NCI-H526 treated with DMSO at 0.1 percent for 48 hours (cell line): ENCODE measurements around the gene RFWD3.
"Not testable (repeated sequence)": the region's sequence is repeated elsewhere in the genome, so short reads cannot be mapped to it uniquely, and the experiment has no call there.

Experiments
- DNase-seq: peaks from one replicate; lab custom pipeline; 2025; lab: John Stamatoyannopoulos, UW

RFWD3 gene

DNA sequence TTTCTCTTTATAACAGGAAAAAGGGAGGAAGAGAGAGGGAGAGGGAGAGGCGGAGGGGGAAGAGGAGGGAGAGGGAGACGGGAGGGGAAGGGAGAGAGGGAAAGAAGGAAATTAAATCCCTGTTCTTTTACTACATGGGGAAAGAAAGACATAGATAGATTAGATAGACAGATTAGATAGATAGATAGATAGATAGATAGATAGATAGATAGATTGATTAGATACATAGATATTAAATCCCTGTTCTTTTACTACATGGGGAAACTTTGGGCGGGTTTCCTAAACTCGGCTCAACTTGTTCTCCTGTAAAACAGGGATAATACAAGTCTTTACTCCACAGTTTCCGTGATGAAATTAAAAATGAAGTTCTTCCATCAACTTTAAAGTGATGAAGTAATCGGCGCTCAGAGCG lies 661 bp downstream of the RFWD3 start:
- DNase-seq, result no peak

DNA sequence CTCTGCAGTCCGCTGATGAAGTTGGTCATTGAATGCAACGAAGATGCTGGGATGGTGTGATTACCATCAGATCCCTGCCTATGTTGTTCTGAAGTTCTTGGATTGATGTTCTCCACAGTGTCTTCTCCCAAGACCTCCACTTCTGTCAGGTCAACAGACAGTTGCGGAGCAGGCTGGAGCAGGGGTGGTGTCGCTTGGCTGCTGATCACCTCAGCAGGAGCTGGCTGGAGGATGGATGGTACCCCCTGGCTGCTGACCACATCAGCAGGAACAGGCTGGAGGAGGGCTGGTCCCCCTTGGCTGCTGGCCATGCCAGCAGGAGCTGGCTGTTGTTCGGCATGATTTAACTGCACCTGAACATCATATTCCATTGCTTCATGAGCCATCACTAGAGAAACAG lies 5.6 kb downstream of the RFWD3 start:
- no peak for DNase-seq

DNA sequence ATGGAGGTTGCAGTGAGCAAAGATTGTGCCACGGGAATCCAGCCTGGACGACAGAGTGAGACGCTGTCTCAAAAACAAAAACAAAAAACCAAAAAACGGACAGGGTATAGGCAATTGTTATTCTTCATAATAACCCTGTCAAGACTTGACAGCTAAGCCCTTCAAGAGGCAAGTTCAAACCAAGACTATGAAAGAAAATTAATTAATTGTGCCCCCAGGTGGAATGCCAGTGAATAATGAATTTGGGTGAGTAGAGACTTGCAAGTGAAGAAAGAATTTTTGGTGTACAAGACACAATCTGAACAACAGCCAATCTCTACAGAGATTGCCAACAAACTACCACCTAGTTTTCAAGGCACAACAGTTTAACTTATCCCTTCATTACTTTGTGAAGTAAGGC lies 6.3 kb downstream of the RFWD3 start:
- no peak for DNase-seq

DNA sequence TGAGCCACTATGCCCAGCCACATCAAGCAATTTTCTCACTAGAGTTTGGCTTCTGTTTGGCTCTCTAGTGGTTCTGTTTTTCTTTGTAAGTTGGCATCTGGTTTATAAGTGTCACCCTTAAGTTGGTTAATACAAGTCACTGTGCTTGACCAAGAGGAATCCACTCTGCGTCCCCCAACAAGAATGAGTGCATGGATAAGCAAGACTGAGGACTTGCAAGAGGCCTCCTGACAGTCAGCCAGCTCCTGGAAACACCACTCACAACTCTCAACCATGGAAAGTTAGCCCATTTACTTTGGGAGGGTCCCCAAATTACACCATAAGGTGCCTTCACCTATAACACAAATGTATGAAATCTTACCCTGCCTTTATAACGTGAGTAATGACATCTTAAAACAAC lies 7.6 kb downstream of the RFWD3 start:
- no peak for DNase-seq

DNA sequence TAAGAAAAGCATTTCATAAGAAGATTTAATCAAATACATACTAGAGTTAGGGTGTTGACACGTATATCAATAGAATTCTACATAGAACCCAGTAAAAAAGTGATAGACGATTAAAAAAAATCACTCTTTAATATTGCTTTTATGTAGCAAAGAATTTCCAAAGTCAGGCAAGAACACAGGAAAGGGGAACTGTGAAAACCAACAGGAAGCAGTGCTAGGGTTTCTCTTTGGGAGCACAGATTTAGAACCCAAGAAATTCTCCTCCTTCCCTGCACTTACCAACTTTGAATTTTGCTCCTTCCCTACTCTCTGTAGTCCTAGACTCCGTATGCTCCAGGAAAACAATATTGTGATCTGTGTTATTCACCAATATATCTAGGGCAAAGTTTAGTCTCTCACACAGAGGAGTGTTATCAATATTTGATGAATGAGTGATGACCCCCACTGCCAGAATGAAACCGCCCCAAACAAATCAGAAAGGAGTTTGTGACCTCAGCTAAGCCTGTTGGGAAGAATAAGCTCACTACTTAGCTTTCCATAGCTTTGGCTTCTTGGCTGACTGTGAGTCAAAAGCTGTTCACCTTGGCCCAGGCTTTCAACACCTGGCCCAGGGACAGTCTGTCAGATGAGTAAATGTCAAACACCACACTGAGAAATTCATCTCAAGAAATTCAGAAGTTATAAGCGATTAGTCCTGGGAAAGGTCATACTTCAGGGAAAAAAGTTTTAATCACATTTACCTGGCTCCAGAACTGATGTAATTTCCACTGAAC lies 8.6 kb downstream of the RFWD3 start:
- DNase-seq, result no peak

DNA sequence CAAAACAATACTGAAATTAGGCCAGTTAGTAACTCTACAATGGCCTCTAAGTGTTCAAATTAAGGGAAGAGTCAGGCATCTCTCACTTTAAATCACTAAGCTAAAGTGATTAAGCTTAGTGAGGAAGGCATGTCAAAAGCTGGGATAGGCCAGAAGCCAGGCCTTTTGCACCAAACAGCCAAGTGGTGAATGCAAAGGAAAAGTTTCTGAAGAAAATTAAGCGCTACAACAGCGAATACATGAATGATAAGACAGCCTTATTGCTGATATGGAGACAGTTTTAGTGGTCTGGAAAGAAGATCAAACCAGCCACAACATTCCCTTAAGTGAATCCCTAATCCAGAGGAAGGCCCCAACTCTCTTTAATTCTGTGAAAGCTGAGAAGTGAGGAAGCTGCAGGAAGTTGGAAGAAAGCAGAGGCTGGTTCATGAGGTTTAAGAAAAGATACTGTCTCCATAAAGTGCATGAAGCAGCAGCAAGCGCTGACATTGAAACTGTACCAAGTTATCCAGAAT lies 12.1 kb downstream of the RFWD3 start:
- DNase-seq, result no peak

DNA sequence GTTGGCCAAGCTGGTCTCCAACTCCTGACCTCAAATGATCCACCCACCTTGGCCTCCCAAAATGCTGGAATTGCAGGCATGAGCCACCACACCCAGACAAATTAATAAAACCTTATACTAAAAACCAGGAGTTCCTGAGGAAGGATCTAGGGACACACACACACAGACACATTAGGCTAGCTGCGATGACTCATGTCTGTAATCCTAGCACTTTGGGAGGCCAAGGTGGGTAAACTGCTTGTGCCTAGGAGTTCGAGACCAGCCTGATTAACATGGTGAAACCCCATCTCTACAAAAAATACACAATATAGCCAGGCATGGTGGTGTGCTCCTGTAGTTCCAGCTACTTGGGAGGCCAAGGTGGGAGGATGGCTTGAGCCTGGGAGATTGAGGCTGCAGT lies 13.8 kb downstream of the RFWD3 start:
- DNase-seq, result not testable (repeated sequence)

DNA sequence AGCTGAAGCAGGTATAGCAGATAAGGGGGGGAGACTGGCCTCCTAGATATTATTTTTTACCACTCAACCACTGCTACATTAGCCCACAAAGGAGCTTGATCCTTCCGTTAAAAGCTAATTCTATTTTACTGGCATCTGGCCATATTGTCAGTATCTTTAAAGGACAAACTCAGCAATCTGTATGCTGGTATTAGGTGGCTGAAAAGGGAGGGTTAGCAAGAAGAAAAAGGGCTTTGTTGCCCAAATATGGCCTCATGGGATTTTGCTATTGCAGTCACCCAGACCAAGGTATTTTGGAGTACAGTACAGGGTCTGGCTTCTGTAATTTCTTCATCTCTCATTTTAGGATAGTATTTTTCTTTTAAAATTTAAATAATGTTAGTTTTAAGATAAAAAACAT lies 14.4 kb downstream of the RFWD3 start:
- no peak for DNase-seq

DNA sequence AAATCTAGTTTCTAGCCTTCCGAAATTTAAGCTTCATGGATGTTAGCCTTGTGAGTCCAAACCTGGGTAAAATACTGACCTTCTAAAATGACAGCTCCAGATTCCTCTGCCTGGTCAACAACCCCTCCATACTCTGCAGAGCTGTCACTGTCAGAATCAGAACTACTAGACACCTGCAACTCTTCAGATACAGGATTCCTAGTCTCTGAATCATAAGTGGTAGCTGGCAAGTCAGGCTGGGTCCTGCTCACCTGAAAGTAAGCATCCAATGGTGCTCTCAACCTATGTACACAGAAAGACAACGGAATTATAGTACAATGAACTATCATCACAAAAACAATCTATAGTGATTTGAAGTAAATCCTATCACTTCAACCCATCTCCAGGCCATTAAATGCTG lies 14.8 kb downstream of the RFWD3 start:
- DNase-seq, result no peak

DNA sequence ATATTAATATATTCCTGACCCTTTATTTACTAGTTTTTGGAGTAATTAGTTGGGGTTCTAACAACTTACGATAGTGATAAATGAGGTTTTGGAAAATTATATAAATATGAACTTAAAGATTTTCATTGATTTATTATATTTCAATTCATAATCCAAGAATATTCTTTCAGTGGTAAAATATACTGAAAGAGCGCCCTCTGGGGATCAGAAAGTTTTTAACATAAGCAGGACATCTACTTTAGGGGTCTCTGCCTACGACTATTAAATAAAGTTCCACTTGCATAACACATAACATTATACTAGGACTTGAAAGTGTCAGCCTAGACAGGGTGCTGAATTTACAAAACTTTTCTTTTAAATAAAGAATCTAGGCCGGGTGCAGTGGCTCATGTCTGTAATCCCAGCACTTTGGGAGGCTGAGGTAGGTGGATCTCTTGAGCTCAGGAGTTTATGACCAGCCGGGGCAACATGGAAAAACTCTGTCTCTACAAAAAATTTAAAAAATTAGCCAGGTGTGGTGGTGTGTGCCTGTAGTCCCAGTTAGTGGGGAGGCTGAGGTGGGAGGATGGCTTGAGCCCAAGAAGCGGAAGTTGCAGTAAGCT lies 15.6 kb downstream of the RFWD3 start:
- DNase-seq, result no peak

DNA sequence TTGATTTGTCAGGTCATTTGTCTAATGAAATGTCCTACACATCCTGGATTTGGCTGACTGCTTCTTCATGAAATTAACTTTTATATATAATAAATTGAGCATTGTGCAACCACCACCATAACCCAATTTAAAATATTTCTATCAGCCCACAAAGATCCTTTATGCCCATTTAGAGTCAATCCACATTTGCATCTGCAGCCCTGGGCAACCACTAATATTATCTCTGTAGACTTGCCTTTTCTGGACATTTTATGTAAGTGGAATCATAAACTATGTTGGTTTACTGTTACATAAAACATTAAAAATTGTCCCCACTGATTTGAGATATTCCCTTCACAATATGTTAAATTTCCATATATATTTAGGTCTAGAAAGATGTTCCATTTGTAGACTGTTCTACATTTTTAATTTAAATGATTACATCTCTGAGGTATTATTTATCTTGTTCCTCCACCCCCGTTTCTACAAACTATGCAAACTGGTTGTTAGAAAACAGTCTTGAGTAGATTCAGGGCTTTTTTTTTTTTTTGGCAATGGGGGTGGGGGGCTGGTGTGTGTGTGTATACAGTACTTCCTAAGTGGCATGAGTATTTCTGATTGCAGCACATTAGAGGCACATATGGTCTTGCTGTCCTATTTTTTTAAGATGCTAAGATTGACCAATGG lies 16.7 kb downstream of the RFWD3 start:
- DNase-seq, result no peak

DNA sequence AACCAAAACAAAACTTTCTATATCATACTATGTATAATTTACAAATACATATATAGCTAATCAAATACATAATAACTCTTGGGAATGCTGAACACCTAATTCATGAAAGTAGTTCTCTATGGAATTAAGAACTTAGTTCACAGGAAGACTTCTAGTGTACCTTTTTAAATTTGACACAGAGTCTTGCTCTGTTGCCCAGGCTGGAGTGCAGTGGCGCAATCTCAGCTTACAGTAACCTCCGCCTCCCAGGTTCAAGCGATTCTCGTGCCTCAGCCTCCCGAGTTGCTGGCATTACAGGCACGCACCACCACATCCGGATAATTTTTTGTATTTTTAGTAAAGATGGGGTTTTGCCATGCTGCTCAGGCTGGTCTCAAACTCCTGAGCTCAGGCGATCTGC lies 24.7 kb downstream of the RFWD3 start:
- DNase-seq, result no peak

DNA sequence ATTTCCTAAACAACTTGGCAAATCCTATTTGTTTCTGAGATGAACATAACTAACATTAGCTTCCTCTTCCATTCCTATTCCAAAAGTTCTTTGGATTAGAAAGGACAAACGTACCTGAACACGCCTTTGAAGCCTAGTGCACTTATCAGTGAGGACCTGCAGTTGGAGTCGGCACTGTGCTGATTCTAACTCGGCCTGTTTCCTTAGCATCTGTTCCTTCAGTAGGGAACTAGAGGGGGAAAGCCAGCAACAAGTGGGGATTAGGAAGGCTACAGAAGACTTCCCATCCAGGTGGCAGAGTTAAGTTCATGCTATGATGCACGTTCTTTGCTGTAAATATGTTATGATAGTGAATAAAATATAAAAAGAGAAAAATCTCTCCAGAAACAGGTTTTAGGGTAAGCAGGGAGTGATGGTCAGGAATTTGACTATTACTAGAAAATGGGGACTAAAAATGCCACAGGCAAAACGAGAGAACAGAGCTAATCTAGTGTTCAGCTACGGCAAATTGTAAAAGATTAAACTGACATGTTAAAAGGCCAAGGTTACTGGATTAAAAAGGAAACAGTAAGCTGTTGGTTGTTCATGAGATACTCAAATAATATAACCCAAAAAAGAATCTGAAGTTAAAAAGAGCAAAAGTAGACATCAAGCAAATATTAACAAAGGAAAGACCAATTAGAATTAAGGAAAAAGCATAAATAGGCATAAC lies 28.8 kb downstream of the RFWD3 start:
- no peak for DNase-seq

DNA sequence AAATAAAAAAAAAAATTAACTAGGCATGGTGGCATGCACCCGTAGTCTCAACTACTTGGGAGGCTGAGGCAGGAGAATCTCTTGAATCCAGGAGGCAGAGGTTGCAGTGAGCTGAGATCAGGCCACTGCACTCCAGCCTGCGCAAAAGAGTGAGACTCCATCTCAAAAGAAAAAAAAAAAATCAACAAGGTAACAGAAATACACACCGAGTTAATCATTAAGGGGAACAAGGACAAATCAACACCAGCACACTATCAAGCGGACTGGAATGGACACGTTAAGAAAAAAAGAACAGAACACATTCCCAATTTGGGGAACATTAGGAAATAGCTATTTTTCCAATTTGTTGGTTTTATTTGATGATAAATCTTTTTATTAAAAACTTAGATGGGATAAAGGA lies 31.4 kb downstream of the RFWD3 start:
- DNase-seq, result no peak

DNA sequence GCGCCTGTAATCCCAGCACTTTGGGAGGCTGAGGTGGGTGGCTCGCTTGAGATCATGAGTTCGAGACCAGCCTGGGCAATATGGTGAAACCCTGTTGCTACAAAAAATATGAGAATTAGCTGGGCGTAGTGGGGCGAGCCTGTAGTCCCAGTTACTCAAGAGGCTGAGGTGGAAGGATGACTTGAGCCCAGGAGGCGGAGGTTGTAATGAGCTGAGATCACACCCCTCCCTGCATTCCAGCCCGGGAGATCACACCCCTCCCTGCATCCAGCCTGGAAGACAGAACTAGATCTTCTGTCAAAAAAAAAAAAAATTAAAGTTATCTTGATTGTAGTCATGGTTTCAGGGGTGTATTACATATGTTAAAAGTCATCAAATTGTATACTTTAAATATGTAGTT lies 33.0 kb downstream of the RFWD3 start:
- DNase-seq, result no peak

DNA sequence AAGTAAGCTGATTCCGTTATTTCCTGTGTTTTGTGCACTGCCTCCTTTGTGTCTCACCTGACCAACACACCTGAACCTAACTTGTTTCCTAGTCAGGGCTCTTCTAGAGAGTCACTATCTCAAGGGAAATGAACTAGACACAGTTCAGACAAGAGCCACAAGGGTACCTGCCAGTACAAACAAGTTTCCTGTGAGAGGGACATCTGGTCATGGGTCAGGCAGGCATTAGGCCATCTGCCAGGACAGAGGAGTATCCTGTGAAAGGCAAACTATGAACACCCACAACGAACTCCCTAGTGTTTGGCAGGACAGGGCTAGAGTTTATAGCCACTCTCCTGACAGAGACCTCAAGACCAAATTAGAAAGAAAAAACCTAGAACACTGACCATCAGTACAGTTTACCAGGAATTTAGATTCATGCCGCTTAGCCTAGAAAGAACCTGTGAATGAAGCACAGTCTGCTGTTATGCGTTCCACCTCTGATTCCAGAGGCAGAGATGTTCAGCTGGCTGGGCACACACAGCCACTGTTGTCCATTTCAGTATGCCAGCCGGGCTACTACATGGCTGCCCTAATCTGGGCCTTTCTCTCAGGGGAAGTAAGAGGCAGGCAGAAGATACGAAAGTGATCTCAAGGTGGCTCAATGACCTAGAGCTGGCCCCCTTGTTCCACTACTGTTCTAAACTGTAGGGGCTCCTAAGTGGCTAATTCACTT lies 39.0 kb downstream of the RFWD3 start:
- no peak for DNase-seq

DNA sequence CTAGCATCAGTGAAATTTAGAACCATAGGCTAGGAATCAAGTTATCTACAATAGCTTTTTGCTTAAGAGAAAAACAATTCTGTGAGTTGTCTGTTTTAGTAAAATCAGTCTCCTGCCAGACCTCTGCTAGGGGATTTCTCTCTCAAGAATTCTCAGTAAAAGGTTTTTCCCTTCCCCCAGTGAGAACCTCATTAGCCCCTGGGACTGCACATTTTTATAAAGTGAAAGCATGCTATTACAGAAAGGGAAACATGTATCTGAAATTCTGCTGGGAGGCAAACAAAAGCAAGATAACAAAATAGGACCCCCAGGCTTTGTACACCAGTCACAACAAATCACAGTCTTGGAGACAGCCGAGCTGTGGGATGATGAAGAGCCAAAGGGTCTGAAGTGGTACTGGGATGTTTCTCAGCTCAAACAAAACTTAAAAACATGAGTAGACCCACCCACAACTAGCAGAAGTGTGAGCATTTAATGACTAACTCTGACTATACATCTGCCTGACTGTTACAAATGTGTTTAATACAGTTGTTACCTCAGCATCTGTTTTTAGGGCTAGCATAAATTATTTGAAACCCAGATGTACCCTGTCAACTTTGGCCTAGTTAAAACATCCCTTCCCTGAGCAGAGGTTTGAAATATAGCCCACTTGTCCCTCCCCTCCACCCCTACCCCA lies 39.8 kb downstream of the RFWD3 start:
- no peak for DNase-seq

DNA sequence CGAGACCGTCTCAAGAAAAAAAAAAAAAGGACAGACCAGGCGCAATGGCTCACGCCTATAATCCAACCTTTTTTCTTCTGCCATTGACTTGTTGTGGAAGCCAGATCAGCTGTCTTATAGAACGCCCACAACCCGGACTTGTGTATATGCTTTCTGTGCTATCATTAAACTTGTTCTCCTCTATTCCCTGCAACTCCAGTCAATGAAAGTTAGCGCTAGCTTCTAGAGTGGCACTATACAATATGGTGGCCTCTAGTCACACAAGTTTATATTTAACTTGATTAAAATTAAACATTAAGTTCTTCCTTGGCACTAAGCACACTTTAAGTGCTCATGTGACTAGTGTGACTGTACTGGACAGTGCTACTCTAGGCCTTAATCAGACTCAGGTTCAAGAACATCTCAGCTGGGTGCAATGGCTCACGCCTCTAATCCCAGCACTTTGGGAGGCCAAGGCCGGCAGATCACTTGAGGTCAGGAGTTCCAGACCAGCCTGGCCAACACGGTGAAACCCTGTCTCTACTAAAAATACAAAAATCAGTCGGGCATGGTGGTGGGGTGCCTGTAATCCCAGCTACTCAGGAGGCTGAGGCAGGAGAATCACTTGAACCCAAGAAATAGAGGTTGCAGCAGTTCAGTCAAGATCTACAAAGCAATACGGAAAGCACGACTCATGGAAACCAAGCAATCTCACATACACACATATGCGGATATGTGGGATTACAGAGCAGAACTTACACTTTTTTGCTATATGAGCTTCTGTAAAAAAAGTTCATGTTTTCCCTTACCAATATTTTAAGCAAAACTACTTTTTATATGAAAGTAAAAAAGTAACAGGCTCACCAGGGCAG lies 41.0 kb downstream of the RFWD3 start:
- no peak for DNase-seq

DNA sequence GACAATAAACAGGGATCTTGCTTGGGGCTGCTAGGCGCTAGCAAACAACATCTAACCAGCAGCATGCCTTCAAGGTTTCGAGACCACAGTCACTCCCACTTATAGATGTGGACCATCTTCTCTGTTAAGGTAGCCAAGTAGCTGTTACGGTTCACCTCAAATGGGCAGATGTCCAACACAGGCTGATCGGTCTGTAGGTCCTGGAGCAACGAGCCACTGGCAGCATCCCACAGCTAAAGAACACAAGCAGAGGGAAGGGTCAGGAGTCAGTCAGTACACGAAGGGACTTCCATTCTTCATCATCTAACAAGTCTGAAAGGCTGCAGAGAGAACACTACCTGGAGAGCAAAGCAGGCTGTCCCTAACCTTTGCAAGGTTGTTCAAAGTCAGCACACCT lies 42.8 kb downstream of the RFWD3 start:
- no peak for DNase-seq

DNA sequence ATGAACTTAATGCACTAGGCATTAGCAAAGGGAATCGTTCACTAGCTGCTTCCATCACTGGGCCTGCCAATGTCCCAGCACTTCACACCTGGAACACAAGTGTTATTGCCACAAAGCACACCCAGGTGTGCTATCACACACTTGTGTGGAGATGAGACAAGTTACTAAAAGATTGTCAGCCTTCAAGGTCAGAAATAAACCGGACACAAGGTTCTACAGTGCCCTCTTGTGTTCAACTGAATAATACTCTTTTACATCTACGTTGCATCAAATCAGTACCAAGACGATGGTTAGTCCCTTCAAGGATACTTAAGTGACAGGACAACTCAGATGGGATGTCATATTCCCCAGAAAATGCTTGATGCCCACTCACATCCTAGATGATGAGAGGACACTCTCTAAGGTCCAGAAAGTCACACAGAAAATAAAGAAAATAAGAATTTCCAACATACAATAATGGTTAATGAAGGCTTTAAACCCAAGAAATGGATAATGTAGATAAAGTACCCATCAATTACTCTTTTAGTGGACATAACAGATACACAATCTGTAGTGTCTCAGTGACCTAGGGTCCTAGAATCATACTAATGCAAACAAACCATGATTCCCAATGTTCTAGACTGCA lies 43.4 kb downstream of the RFWD3 start:
- no peak for DNase-seq
